NCI-H2107 treated with DMSO at 0.1 percent for 48 hours (cell line): Measurements from ENCODE around the gene ISG20.

ENCODE experiments used
- DNase-seq: peaks from one replicate; lab custom pipeline; 2025; ENCODE audit not compliant: unreplicated experiment; lab: John Stamatoyannopoulos, UW

ISG20 gene

DNA sequence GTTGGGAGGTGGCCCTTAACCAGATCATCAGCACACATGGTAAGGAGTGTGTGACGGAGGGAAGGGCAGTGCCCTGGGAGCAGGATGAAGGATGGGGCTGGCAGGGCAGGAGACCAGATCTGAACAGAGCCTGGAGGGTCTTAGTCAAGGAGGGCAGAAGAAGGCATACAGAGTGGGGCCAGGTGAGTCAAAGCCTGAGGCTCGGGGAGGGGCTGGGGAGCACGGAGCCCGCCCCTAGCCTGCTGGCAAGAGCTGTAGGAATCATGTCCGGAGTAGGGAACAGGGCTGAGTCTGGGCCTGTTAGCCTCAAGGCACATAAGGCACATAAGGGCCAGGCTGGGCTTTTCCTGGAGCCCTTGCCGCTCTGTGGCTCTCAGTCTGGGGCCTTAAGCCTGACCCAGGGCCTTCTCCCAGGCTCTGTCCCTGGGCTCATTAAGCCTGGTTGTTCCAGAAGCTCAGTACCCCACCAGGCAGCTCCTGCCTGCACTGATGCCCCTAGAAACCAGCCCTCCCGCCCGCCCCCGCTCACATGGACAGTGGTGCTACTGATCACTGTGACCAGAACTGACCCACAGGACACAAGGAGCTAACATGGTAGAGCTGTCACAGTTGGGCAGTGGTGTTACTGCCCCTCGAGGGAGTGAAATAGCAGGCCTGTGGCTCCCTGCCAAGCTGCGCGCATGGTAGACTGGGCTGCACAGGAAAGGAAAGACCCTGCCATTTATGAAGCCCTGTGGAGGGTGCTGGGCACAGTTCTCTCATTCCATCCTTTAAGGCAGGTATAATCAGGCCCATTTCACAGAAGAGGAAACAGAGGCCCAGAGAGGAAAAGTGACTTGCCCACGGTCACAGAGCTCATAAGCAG, 14.6 kb downstream of the ISG20 start:
- DNase-seq = no peak

GRCh38 chr15:88654430-88655102, 15.8 kb downstream of the ISG20 start:
- DNase-seq = no peak

DNA sequence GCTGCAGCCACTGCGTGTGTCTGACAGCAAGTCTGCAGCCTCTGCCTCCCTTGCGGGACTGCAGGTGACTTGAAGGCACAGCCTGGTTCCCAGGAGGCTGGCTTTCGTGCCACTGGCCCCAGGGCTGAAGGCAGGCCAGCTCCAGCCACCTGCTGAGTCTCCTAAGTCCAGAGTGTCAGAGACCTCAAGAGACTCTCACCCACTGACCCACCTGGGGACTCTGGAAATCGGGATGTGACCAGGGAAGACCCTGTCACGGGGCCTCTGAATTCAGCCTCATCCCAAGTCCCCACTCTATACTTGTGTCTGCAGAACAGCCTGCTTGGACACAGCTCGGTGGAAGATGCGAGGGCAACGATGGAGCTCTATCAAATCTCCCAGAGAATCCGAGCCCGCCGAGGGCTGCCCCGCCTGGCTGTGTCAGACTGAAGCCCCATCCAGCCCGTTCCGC, 16.3 kb downstream of the ISG20 start:
- no peak for DNase-seq

- no peak for DNase-seq
Measured at GRCh38 chr15:88655800-88656488, 17.1 kb downstream of the ISG20 start.

- DNase-seq = no peak
Measured at GRCh38 chr15:88656760-88657221, 18.0 kb downstream of the ISG20 start.

DNA sequence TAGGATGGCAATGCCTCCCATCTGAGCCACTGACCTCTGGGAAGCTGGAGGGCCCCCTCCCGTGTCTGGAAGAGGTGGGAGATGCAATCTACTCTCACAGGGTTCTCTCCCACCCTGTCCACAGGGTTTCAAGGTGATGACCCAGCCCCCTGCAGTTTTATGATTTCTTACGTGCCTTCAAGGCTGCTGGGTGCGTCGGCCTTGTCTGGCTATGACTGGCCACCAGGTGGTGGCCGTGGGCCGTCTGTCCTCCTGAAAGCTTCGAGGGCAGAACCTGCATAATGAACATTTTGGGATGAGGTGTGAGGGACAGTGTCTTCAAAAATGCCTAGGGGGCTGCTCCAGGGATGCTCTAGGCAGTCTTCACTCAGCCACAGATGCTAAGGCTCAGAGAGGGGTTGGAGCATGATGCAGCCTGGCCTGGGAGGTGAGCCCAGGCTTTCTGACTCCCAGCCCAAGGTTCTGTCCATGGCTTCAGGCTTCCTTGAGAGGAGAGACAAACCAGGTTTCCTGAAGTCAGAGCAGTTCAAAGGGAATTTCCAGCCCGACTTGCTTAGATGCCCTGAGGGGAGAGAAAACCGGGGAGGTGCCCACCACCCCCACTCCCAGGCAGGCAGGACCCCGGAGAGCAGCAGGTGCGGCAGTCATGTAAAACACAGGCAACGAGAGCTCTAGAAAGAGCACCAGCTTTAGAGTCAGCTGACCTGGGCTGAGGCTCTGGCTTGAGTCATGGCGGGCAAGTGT, 18.7 kb downstream of the ISG20 start:
- no peak for DNase-seq

DNA sequence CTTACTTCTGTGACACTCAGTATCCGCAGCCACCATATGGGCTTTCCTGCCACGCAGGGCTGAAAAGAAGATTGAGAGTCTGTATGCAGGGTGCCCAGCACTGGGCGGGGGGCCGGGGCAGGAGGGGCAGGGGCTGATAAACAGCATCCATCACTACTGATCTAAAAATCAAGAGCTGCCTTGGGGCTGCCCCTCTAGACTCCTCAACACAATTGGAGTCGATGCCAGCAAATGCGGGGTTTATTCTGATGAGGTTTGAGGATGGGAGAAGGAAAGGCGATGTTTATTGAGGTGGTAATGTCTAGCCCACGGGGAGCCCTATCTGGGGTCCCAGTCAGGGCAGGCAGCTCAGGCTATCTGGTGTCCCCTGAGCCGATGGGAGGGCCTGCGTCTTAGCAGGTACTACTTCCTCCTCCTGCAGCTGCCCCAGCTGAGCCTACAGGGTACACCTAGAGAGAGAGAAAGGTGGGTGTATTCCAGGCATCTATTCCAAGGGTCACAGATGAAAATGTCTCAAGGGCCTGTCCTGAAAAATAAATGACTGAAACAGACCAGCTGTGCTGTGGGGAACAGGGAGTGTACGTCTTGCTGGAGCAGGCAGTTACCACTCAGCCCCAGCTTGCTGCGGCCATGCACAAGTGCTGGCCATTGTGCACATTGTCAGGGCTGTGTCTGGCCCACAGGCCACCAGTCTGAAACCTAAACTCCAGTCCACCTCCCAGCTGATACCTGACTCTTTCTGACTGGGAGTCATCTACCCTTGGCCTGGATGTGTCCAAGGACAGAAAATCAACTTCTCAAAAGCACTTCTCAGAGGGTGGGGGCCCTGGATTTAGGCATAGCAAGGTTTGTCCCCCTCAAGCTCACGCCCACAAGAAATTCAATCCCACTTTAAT, 19.5 kb downstream of the ISG20 start:
- DNase-seq = no peak

DNA sequence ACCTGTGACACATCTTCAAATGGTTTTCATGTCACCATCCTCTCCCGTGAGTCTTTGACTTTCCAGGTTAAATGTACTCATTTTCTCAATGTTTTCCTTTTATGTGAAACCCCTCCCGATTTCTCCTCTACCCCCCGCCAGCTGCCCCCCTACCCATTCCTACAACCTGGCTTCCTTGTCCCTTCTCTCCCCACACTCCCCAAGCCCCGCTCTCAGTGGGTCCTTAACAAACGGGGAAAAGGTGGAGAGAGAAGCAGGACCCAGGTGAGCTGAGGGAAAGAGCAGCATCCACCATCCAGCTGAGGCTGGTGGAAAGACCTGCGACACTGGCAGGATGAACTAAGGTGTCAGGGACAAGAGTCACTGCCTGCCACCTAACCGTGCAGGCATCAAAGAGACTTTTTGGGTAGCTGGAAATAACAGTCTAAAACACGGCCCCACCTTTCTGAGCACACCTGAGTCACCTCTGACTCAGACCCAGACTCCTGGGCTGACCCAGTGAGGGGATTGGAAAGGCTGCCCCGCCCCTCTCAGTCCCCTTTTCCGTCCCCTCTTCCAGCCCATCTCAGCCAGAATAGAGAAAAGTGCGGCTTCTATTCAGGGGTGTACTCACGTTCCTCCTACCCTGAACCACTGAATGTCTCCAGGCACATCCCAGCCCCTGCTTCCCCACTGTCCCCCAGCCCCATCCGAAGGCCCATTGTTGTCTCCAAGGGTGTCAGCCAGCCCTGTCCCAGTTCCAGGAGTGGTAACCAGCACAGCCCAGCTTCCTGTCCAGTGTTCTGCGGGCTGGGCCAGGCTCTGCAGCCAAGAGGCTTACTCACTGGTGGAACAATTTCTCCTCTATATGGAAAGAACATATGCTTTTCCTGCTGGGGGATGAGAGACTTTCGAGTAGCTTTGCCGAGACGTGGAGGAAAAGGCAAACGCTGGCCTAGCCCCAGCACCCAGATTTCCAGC, 20.4 kb downstream of the ISG20 start:
- no peak for DNase-seq

DNA sequence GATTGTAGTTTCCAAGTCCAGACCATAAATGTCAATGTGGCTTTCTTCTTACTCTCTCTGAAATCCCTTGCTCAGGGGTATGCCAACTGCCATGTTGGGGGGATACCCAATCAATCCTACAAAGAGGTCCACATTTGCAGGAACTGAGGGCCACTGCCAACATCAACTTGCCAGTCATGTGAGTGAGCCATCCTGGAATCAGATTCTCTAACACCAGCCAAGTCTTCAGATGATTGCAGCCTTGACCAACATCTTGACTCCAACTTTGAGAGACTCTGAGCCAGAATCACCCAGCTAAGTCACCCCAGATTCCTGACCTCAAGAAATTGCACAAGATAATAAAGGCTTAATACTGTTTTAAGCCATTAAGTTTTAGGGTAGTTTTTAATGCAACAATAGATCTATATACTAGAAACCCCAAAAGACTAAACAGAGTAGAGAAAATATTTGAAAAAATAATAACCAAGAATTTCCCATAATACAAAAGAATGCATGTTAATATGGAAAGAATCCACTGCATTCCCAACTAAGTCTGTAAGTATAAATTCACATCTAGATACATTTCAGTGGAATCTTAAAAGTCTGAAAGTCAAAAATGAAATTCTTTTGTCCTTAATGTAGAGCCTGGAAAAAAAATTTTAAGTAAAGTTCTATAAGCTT, 22.4 kb downstream of the ISG20 start:
- DNase-seq = no peak

- no peak for DNase-seq
Measured at GRCh38 chr15:88661761-88662556, 23.1 kb downstream of the ISG20 start.

DNA sequence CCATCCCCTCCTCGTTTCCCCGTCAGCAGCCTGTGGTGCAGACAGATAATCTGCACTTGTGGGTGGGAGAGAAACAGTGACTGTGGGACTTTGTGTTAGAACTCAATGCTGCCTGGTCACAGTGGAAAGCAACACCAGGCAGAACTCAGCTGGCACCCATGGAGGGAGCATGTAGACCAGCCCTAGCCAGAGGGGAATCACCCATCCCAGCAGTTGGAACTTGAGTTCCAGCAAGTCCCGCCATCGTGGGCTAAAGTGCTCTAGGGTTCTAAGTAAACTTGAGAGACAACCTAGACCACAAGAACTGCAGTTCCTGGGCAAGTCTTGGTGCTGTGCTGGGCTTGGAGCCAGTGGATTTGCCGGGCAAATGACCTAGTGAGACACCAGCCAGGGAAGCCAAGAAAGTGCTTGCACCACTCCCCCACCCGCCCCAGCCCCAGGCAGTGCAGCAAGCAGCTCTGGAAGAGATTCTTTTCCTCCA, 24.4 kb downstream of the ISG20 start:
- no peak for DNase-seq

DNA sequence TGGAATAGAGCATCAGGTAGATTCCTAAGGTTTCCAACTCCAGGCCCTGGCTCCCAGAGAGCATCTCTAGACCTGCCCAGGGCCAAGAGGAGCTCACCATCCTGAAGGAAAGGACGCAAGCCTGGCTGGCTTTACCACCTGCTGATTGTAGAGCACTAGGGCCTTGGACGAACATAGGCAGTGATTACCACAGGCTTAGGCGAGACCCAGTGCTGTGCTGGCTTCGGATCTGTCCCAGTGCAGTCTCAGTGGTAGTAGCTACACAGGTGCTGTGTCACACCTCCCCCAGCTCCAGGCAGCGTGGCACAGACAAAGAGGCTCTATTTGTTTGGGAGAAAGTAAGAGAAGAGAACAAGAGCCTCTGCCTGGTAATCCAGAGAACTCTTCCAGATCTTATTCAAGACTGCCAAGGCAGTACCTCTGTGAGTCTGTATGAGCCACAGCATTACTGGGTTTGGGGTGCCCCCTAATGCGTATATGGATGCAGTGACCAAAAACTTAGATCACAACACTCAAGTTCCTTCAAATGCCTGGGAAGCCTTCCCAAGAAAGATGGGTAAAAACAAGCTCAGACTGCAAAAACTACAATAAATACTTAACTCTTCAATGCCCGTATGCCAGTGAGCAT, 25.4 kb downstream of the ISG20 start:
- DNase-seq = no peak

DNA sequence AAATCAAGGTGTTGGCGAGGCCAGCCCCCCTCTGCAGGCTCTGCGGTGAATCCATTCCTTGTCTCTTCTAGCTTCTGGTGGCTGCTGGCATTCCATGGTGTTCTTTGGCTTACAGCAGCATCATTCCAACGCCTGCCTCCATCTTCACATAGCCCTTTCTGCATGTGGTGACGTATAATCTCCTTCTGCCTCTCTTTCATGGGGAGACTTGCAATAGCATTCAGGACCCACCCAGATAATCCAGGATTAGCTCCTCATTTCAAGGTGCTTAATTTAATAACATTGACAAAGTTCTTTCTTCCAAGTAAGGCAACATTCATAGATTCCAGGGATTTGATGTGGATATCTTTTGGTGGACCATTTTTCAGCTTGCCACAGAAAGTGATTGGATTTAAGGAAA, 35.8 kb downstream of the ISG20 start:
- no peak for DNase-seq

- DNase-seq = no peak
Measured at GRCh38 chr15:88678755-88679154, 39.9 kb downstream of the ISG20 start.

DNA sequence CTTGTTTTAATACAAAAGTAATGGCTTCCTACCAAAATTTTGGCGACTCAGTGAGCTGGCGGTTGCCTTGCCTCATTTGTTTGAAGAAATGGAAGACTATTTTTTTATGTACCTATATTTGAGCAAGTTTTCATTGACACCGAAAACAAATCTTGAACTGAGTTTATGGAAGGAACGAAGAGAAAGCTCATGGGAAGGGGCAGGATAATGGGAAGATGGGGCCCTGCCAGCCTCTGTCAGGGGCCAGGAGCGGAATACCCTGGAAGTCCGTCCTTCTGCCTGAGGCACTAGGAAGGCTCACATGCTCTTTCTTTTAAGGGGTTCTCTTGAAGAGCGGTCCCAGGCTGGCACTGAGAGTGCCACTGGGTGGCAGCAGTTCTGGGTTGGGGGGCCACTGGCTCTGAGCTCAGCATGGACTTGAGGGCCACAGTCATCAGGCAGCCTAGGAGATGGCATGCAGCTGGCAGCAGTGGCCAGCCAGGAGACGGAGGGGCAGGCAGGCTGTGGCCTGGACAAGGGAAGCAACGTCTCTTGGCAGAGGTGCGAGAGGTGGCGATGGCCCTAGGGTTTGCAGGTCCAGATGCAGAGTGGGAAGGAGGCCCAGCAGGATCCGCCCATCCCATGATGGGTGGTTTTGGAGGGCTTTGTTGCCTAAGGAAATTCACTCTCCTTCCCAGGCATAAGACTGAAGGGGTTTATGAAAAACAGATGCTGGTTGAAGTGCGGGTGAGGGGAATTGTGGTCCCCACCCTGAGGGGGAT, 41.6 kb downstream of the ISG20 start:
- DNase-seq = no peak

- no peak for DNase-seq
Measured at GRCh38 chr15:88681610-88682221, 42.9 kb downstream of the ISG20 start.
